ENCODE data around the gene TAOK1. TPM values are rescaled to one million over a fixed set of nuclear protein-coding genes. Genes with fewer than 3 reads are reported as not detected.

Gene TAOK1
- total RNA-seq, 1 donor from 2014 or later, result 89.1 TPM

GRCh38 chr17:29357821-29358232 lies 32.3 kb upstream of the TAOK1 start:
- Mint-ChIP-seq H3K4me3 (ENCODE audit: low read depth) (no peak overlapping the region), H3K36me3 (ENCODE audit: insufficient read depth) (no peaks in the 10 kb centered on the region), H3K9me3 (ENCODE audit: low read depth) (no peaks in the 10 kb centered on the region), H3K27me3 (no peaks in the 10 kb centered on the region), H3K27ac (no peak overlapping the region), H3K4me1 (ENCODE audit: low read depth) (no peaks in the 10 kb centered on the region)
- DNase-seq (ENCODE audit: low spot score, unreplicated experiment), result no peak
- no peak for TF ChIP-seq CTCF (IDR thresholded peaks at IDR 0.05; ENCODE audit: unreplicated experiment)

- Mint-ChIP-seq H3K4me1 (ENCODE audit: low read depth) (no peaks in the 10 kb centered on the region), H3K27me3 (no peaks in the 10 kb centered on the region), H3K36me3 (ENCODE audit: insufficient read depth) (no peaks in the 10 kb centered on the region), H3K27ac (no peak overlapping the region), H3K4me3 (ENCODE audit: low read depth) (no peak overlapping the region), H3K9me3 (ENCODE audit: low read depth) (no peaks in the 10 kb centered on the region)
- no peak for DNase-seq (ENCODE audit: low spot score, unreplicated experiment)
- TF ChIP-seq CTCF (IDR thresholded peaks at IDR 0.05; ENCODE audit: unreplicated experiment), result no peak
Measured at GRCh38 chr17:29358416-29358815, 31.7 kb upstream of the TAOK1 start.

- no peaks in the 10 kb centered on the region for H3K4me1 Mint-ChIP-seq (ENCODE audit: low read depth)
- no peaks in the 10 kb centered on the region for H3K36me3 Mint-ChIP-seq (ENCODE audit: insufficient read depth)
- no peaks in the 10 kb centered on the region for H3K9me3 Mint-ChIP-seq (ENCODE audit: low read depth)
- no peaks in the 10 kb centered on the region for H3K27me3 Mint-ChIP-seq
- TF ChIP-seq CTCF (IDR thresholded peaks at IDR 0.05; ENCODE audit: unreplicated experiment), result no peak
- DNase-seq (ENCODE audit: low spot score, unreplicated experiment), result no peak
- no peak overlapping the region for H3K4me3 Mint-ChIP-seq (ENCODE audit: low read depth)
- H3K27ac Mint-ChIP-seq, result no peak overlapping the region
Measured at GRCh38 chr17:29359777-29360176, 30.4 kb upstream of the TAOK1 start.

GRCh38 chr17:29363716-29364115 lies 26.4 kb upstream of the TAOK1 start:
- Mint-ChIP-seq H3K27me3 (no peaks in the 10 kb centered on the region), H3K4me1 (ENCODE audit: low read depth) (no peaks in the 10 kb centered on the region), H3K36me3 (ENCODE audit: insufficient read depth) (no peaks in the 10 kb centered on the region), H3K27ac (no peak overlapping the region), H3K4me3 (ENCODE audit: low read depth) (no peak overlapping the region), H3K9me3 (ENCODE audit: low read depth) (no peaks in the 10 kb centered on the region)
- no peak for DNase-seq (ENCODE audit: low spot score, unreplicated experiment)
- no peak for TF ChIP-seq CTCF (IDR thresholded peaks at IDR 0.05; ENCODE audit: unreplicated experiment)

- no peak for DNase-seq (ENCODE audit: low spot score, unreplicated experiment)
- Mint-ChIP-seq H3K4me3 (ENCODE audit: low read depth) (no peak overlapping the region), H3K36me3 (ENCODE audit: insufficient read depth) (no peaks in the 10 kb centered on the region), H3K4me1 (ENCODE audit: low read depth) (no peaks in the 10 kb centered on the region), H3K27me3 (no peaks in the 10 kb centered on the region), H3K9me3 (ENCODE audit: low read depth) (no peaks in the 10 kb centered on the region), H3K27ac (no peak overlapping the region)
- no peak for TF ChIP-seq CTCF (IDR thresholded peaks at IDR 0.05; ENCODE audit: unreplicated experiment)
Measured at GRCh38 chr17:29364691-29365090, 25.5 kb upstream of the TAOK1 start.

All from progenitor cell of endocrine pancreas (in vitro differentiated cells).